Measurements from ENCODE around the gene ATXN3.

ATXN3 gene

GRCh38 chr14:92109490-92109889 is 3.1 kb upstream of the ATXN3 start:
- Histone ChIP-seq H3K36me3 (replicated peaks; ENCODE audit: low read depth, low read length) (no peaks in the 10 kb centered on the region), H3K4me1 (ENCODE audit: low read length) (peaks cover 23% of the 10 kb centered on the region), H3K27me3 (ENCODE audit: low read depth, low read length) (no peaks in the 10 kb centered on the region), H4K20me1 (ENCODE audit: insufficient read depth, low read length) (no peaks in the 10 kb centered on the region), H3K4me3 (ENCODE audit: low read length) (no peak overlapping the region), H3K4me2 (ENCODE audit: low read length) (no peak overlapping the region), H3K79me2 (ENCODE audit: low read length) (peaks cover 17% of the 10 kb centered on the region), H2AFZ (ENCODE audit: low read depth, low read length) (no peak overlapping the region), H3K9ac (ENCODE audit: low read length) (no peak overlapping the region), H3K27ac (ENCODE audit: low read length) (no peak overlapping the region), H3K9me3 (ENCODE audit: insufficient read depth, low read length) (no peaks in the 10 kb centered on the region)
- TF ChIP-seq, protein P1, sequence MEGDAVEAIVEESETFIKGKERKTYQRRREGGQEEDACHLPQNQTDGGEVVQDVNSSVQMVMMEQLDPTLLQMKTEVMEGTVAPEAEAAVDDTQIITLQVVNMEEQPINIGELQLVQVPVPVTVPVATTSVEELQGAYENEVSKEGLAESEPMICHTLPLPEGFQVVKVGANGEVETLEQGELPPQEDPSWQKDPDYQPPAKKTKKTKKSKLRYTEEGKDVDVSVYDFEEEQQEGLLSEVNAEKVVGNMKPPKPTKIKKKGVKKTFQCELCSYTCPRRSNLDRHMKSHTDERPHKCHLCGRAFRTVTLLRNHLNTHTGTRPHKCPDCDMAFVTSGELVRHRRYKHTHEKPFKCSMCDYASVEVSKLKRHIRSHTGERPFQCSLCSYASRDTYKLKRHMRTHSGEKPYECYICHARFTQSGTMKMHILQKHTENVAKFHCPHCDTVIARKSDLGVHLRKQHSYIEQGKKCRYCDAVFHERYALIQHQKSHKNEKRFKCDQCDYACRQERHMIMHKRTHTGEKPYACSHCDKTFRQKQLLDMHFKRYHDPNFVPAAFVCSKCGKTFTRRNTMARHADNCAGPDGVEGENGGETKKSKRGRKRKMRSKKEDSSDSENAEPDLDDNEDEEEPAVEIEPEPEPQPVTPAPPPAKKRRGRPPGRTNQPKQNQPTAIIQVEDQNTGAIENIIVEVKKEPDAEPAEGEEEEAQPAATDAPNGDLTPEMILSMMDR (IDR thresholded peaks at IDR 0.05; ENCODE audit: low read depth, low read length) = no peak
- TF ChIP-seq EZH2phosphoT487 (IDR thresholded peaks at IDR 0.05; ENCODE audit: low read depth) = no peak

- peak overlapping the region; percentile 99 for H2AFZ ChIP-seq (ENCODE audit: low read depth, low read length)
These were observed 2.2 kb upstream of the ATXN3 start for GRCh38 chr14:92108345-92109254.

GRCh38 chr14:92105893-92106142 is 564 bp downstream of the ATXN3 start:
- H3K4me1 ChIP-seq (ENCODE audit: low read length) = peaks cover 23% of the 10 kb centered on the region
- H3K4me3 ChIP-seq (ENCODE audit: low read length) = peak overlapping the region; percentile 91

More at GRCh38 chr14:92108345-92109254, 2.2 kb upstream of the ATXN3 start:
- peak overlapping the region; percentile 51 for H3K4me3 ChIP-seq (ENCODE audit: low read length)
- peak overlapping the region; percentile 85 for H3K4me2 ChIP-seq (ENCODE audit: low read length)
- no peaks in the 10 kb centered on the region for H3K9me3 ChIP-seq (ENCODE audit: insufficient read depth, low read length)
- no peak overlapping the region for H3K27ac ChIP-seq (ENCODE audit: low read length)
- peak overlapping the region; percentile 19; the same call in 1 of the 2 replicates for H3K9ac ChIP-seq (ENCODE audit: low read length)
- peaks cover 23% of the 10 kb centered on the region for H3K4me1 ChIP-seq (ENCODE audit: low read length)
- H3K27me3 ChIP-seq (ENCODE audit: low read depth, low read length) = no peaks in the 10 kb centered on the region
- no peaks in the 10 kb centered on the region; the same call in 1 of the 2 replicates for H4K20me1 ChIP-seq (ENCODE audit: insufficient read depth, low read length)
- H3K36me3 ChIP-seq (replicated peaks; ENCODE audit: low read depth, low read length) = no peaks in the 10 kb centered on the region
- TF ChIP-seq, protein P1 (IDR thresholded peaks at IDR 0.05; ENCODE audit: low read depth, low read length) = no peak
- TF ChIP-seq EZH2phosphoT487 (IDR thresholded peaks at IDR 0.05; ENCODE audit: low read depth) = no peak
- peaks cover 25% of the 10 kb centered on the region for H3K79me2 ChIP-seq (ENCODE audit: low read length)

More at GRCh38 chr14:92105893-92106142, 564 bp downstream of the ATXN3 start:
- no peaks in the 10 kb centered on the region for H3K9me3 ChIP-seq (ENCODE audit: insufficient read depth, low read length)
- H2AFZ ChIP-seq (ENCODE audit: low read depth, low read length) = peak overlapping the region; percentile 67; the same call in 1 of the 2 replicates
- no peaks in the 10 kb centered on the region; the same call in 1 of the 2 replicates for H4K20me1 ChIP-seq (ENCODE audit: insufficient read depth, low read length)
- H3K9ac ChIP-seq (ENCODE audit: low read length) = peak overlapping the region; percentile 80
- H3K27me3 ChIP-seq (ENCODE audit: low read depth, low read length) = no peaks in the 10 kb centered on the region
- peak overlapping the region; percentile 87 for H3K4me2 ChIP-seq (ENCODE audit: low read length)
- H3K27ac ChIP-seq (ENCODE audit: low read length) = peak overlapping the region; percentile 54
- H3K79me2 ChIP-seq (ENCODE audit: low read length) = peaks cover 37% of the 10 kb centered on the region
- H3K36me3 ChIP-seq (replicated peaks; ENCODE audit: low read depth, low read length) = no peaks in the 10 kb centered on the region
- TF ChIP-seq EZH2phosphoT487 (IDR thresholded peaks at IDR 0.05; ENCODE audit: low read depth) = no peak
- TF ChIP-seq, protein P1 (IDR thresholded peaks at IDR 0.05; ENCODE audit: low read depth, low read length) = no peak
